PC-3 (cell line): ENCODE data around the gene TP53I11. TPM values are rescaled to one million over a fixed set of nuclear protein-coding genes. Genes with fewer than 3 reads are reported as not detected.

Experiments
- ATAC-seq: fragments of 200-7000 bp; cut with Tn5 transposase; 2 replicates; pipeline ENCODE4 v1.9.1; 2020; ENCODE audit warnings: mild to moderate bottlenecking, moderate library complexity
- BruUV-seq: library from RNA; stranded (reverse); fragments of 400-500 nt; replicated peaks from 2 replicates; lab custom pipeline; 2021; lab: Mats Ljungman, UMichigan
- CTCF ChIA-PET: fragments of 300-600 bp; sonication (Branson Sonifier 250); formaldehyde crosslinking; loops from one replicate; lab custom pipeline; 2022; ENCODE audit warnings: antibody characterized with exemption; lab: Charles Lee
- POLR2A ChIA-PET: fragments of 300-600 bp; sonication (Branson Sonifier 250); formaldehyde crosslinking; loops from one replicate; lab custom pipeline; 2022; ENCODE audit warnings: antibody characterized with exemption; ENCODE audit not compliant: unreplicated experiment; lab: Charles Lee
- DNase-seq: peaks from one replicate; pipeline ENCODE4 v3.0.0-alpha.2; 2015
- H2AFZ ChIP-seq: fragments of 300-600 bp; sonication (generic); 2 replicates; pipeline ENCODE4 v1.6.0; 2016; ENCODE audit warnings: antibody characterized with exemption, low read length
- H3F3A ChIP-seq: fragments of 300-600 bp; sonication (generic); one replicate; pipeline ENCODE4 v1.6.0; 2017; ENCODE audit warnings: antibody characterized with exemption, low read length, control low read depth, mild to moderate bottlenecking; ENCODE audit not compliant: unreplicated experiment
- H3K27ac ChIP-seq: fragments of 300-600 bp; sonication (generic); 2 replicates; pipeline ENCODE4 v1.5.1; 2016; ENCODE audit warnings: mild to moderate bottlenecking, low read length
- H3K27me3 ChIP-seq: fragments of 300-600 bp; sonication (generic); 2 replicates; pipeline ENCODE4 v1.6.1; 2016; ENCODE audit warnings: low read length, mixed read lengths
- H3K36me3 ChIP-seq: fragments of 300-600 bp; sonication (generic); 2 replicates; pipeline ENCODE4 v1.6.1; 2016; ENCODE audit warnings: low read depth, mixed run types, low read length, mixed read lengths
- H3K4me1 ChIP-seq: fragments of 300-600 bp; sonication (generic); 2 replicates; pipeline ENCODE4 v1.5.1; 2016; ENCODE audit warnings: low read length; ENCODE audit not compliant: insufficient read depth
- H3K4me2 ChIP-seq: fragments of 300-600 bp; sonication (generic); 2 replicates; pipeline ENCODE4 v1.6.0; 2016; ENCODE audit warnings: low read length
- H3K4me3 ChIP-seq: fragments of 300-600 bp; sonication (generic); 2 replicates; pipeline ENCODE4 v1.5.1; 2016; ENCODE audit warnings: mild to moderate bottlenecking, low read length, mixed read lengths
- H3K79me2 ChIP-seq: fragments of 300-600 bp; sonication (generic); 2 replicates; pipeline ENCODE4 v1.6.1; 2017; ENCODE audit warnings: low read length, mixed read lengths
- H3K9ac ChIP-seq: fragments of 300-600 bp; sonication (generic); 2 replicates; pipeline ENCODE4 v1.6.0; 2016; ENCODE audit warnings: mild to moderate bottlenecking, low read length
- H3K9me2 ChIP-seq: fragments of 300-600 bp; sonication (generic); replicated peaks from 2 replicates; pipeline ENCODE4 v1.6.1; 2016; ENCODE audit warnings: mixed run types, low read length, mixed read lengths
- H3K9me3 ChIP-seq: fragments of 300-600 bp; sonication (generic); 2 replicates; pipeline ENCODE4 v1.6.1; 2016; ENCODE audit warnings: low read length, mixed read lengths
- H4K20me1 ChIP-seq: fragments of 300-600 bp; sonication (generic); 2 replicates; pipeline ENCODE4 v1.6.1; 2016; ENCODE audit warnings: low read length, mixed read lengths
- EZH2 ChIP-seq: fragments of 300-600 bp; sonication (generic); IDR thresholded peaks from one replicate; pipeline ENCODE4 v1.6.1; 2017; ENCODE audit warnings: antibody characterized with exemption, mild to moderate bottlenecking, low read length; ENCODE audit not compliant: unreplicated experiment
- EZH2phosphoT487 ChIP-seq: fragments of 300-600 bp; sonication (generic); IDR thresholded peaks from 2 replicates; pipeline ENCODE4 v1.6.1; 2018; ENCODE audit warnings: mild to moderate bottlenecking, antibody characterized with exemption, low read length, borderline replicate concordance
- intact Hi-C: fragments of 100-400 bp; cut with micrococcal nuclease; formaldehyde crosslinking; loops from 2 replicates; pipeline ENCODE4 v1.9.0; 2023
- total RNA-seq: library from RNA; depleted of rRNA; stranded (reverse); fragments of >200 nt; gene quantifications from 2 replicates; pipeline ENCODE4 v1.2.3, GENCODE V29; 2014
- TF ChIP-seq, protein P1 (sequence below): fragments of 300-600 bp; sonication (generic); conservative IDR thresholded peaks from 2 replicates; pipeline ENCODE4 v1.5.1; 2017; ENCODE audit warnings: antibody characterized with exemption, low read depth, mild to moderate bottlenecking, low read length

The TP53I11 gene
- total RNA-seq, 1 experiment from 2014 or later = 30.8 TPM

DNA sequence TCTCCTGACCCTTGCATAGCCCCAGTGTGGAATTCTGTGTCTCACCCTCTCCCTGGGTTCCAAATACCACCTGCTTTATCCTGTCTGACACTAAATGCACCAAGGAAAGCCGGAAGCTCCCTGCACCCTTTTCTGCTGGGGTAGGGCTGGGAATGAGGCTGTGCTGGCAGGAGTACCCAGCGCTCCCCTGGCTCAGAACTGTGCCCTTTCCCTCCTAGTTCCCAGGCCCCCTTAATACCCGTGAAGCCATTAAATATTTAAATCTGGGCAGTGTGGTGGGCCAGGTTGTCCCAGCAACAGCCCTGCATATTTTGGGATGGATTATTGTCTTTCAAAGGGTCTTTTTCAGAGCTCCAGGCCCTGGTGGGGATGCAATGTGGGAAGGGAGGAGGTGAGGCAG lies 63.0 kb downstream of the TP53I11 start:
- ATAC-seq (no peak), DNase-seq (no peak)
- Histone ChIP-seq H3K79me2 (no peaks in the 10 kb centered on the region), H3K9me2 (no peaks in the 10 kb centered on the region), H3K4me3 (no peak overlapping the region), H3K27ac (no peak overlapping the region), H4K20me1 (no peaks in the 10 kb centered on the region), H2AFZ (no peak overlapping the region), H3K4me1 (no peaks in the 10 kb centered on the region), H3F3A (no peaks in the 10 kb centered on the region), H3K9ac (no peak overlapping the region), H3K36me3 (no peaks in the 10 kb centered on the region), H3K27me3 (peaks cover 10% of the 10 kb centered on the region), H3K9me3 (no peaks in the 10 kb centered on the region), H3K4me2 (no peak overlapping the region)
- intact Hi-C loops = no loop called here
- CTCF ChIA-PET = no interaction called here
- TF ChIP-seq, protein P1, sequence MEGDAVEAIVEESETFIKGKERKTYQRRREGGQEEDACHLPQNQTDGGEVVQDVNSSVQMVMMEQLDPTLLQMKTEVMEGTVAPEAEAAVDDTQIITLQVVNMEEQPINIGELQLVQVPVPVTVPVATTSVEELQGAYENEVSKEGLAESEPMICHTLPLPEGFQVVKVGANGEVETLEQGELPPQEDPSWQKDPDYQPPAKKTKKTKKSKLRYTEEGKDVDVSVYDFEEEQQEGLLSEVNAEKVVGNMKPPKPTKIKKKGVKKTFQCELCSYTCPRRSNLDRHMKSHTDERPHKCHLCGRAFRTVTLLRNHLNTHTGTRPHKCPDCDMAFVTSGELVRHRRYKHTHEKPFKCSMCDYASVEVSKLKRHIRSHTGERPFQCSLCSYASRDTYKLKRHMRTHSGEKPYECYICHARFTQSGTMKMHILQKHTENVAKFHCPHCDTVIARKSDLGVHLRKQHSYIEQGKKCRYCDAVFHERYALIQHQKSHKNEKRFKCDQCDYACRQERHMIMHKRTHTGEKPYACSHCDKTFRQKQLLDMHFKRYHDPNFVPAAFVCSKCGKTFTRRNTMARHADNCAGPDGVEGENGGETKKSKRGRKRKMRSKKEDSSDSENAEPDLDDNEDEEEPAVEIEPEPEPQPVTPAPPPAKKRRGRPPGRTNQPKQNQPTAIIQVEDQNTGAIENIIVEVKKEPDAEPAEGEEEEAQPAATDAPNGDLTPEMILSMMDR = no peak
- no peak for TF ChIP-seq EZH2phosphoT487
- TF ChIP-seq EZH2 = no peak
- POLR2A ChIA-PET = no interaction called here
- BruUV-seq = no TSS peak

DNA sequence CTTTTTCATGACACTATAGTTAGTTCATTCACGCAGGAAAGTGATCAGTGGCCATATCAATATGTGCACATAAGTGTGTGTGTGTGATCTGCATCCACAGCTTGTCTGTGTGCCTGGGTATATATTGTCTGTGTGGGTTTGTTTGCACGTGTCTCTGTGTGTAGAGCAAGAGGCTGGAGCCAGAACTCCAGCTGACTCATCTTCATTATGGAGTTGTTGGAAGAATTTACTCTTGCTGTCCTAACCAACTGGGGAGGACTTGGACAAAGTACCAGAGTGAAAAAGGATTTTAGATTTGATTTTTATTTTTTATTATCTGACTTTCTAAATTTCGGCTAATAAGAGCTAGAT lies 63.9 kb downstream of the TP53I11 start:
- CTCF ChIA-PET = interaction anchor here (0.6 kb wide), 1 partner anchor 229 kb away, joined by 3 read pairs; no protein-coding TSS in a partner anchor
- H3K9ac ChIP-seq = no peak overlapping the region
- intact Hi-C loops = no loop called here
- H3K4me3 ChIP-seq = no peak overlapping the region
- POLR2A ChIA-PET = no interaction called here
- TF ChIP-seq EZH2 = no peak
- TF ChIP-seq, protein P1 = no peak
- no peak for TF ChIP-seq EZH2phosphoT487
- H3K79me2 ChIP-seq = no peaks in the 10 kb centered on the region
- no TSS peak for BruUV-seq
- no peaks in the 10 kb centered on the region for H3F3A ChIP-seq
- no peaks in the 10 kb centered on the region for H3K4me1 ChIP-seq
- no peak overlapping the region for H3K4me2 ChIP-seq
- H3K9me3 ChIP-seq = no peaks in the 10 kb centered on the region
- DNase-seq (no peak), ATAC-seq (peak; percentile 61)
- H4K20me1 ChIP-seq = no peaks in the 10 kb centered on the region
- H3K36me3 ChIP-seq = no peaks in the 10 kb centered on the region
- H2AFZ ChIP-seq = no peak overlapping the region
- H3K27me3 ChIP-seq = peaks cover 12% of the 10 kb centered on the region
- no peaks in the 10 kb centered on the region for H3K9me2 ChIP-seq
- H3K27ac ChIP-seq = no peak overlapping the region

DNA sequence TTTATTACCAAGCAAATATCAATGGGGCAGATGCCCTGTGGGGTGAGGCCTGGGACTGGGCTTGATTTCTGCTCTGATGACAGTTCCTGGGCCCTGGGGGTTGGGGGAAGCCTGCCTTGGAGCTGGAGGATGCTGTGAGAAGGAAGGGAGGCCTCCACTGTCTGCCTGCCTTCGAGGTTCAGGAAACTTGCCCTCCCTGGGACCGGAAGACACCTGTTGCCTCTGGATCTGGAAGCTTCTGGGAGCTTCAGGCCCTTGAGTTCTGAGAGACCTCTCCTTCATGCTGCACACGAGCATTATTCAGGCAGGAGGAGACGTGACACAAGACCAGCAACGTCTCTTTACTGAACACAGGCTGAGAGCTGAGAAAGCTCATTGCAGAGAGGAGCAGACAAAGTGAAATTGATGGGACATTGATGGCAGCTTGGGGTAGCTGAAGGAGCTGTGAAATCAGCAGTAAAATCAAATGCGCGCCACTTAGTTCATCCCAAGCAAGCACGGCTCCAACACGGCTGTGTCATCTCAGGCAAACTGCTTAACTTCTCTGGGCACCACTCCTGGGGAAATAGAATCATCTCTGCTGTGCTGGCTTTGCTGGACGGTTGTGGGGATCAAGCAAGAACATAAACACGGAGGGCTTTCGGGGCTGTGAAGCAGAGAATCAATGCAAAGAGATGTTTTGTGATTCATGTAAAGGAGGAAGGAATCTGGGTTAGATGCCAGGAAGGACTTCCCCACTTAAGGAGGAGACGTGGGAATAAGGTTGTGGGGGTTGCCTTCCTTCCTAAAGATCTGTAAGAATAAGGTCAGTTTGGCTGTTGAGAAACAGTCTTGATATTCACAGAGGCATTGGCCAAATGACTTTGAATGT lies 64.5 kb downstream of the TP53I11 start:
- Histone ChIP-seq H4K20me1 (no peaks in the 10 kb centered on the region), H2AFZ (no peak overlapping the region), H3K4me2 (no peak overlapping the region), H3K79me2 (no peaks in the 10 kb centered on the region), H3K9me2 (no peaks in the 10 kb centered on the region), H3F3A (no peaks in the 10 kb centered on the region), H3K36me3 (no peaks in the 10 kb centered on the region), H3K9ac (no peak overlapping the region), H3K27ac (no peak overlapping the region), H3K27me3 (peaks cover 12% of the 10 kb centered on the region), H3K9me3 (no peaks in the 10 kb centered on the region), H3K4me1 (no peaks in the 10 kb centered on the region), H3K4me3 (no peak overlapping the region)
- POLR2A ChIA-PET = no interaction called here
- CTCF ChIA-PET = no interaction called here
- intact Hi-C loops = no loop called here
- ATAC-seq = no peak
- TF ChIP-seq, protein P1 = no peak
- TF ChIP-seq EZH2 (no peak), EZH2phosphoT487 (no peak)
- no peak for DNase-seq
- no TSS peak for BruUV-seq
